Lower leg skin (tissue), 4 donors: ENCODE results near the gene CCDC88B. TPM values are rescaled to one million over a fixed set of nuclear protein-coding genes. Genes with fewer than 3 reads are reported as not detected.

ENCODE experiments used
- DNase-seq, 2 donors: peaks; one replicate each; pipeline ENCODE4 v3.0.0-alpha.2; 2019; ENCODE audit warnings: low spot score in 2 of 2
- H3K4me3 ChIP-seq: fragments of 200-600 bp; sonication (generic); 2 replicates; pipeline ENCODE4 v1.5.1; 2017; ENCODE audit warnings: mild to moderate bottlenecking, low read depth; ENCODE audit not compliant: poor library complexity, severe bottlenecking
- POLR2A ChIP-seq, 2 donors: fragments of 450-650 bp; IDR thresholded peaks; one replicate each; pipeline ENCODE4 v1.6.1; 2016 to 2017; ENCODE audit warnings: antibody characterized with exemption in 2 of 2, mild to moderate bottlenecking in 1 of 2, moderate library complexity in 1 of 2
- WGBS, 2 donors: methylation state at CpG; one replicate each; pipeline ENCODE4 v1.1.5; 2018; 5-methylcytosine and 5-hydroxymethylcytosine counted together
- intact Hi-C: fragments of 100-400 bp; cut with DNase I; formaldehyde crosslinking; loops from one replicate; pipeline ENCODE4 v1.15.0; 2023; ENCODE audit warnings: low total_unique reads
- microRNA counts, 2 donors: library from miRNA; unstranded; fragments of <30 nt; microRNA quantifications; one replicate each; lab custom pipeline; 2016
- microRNA-seq, 2 donors: library from miRNA; unstranded; fragments of <30 nt; microRNA quantifications; one replicate each; pipeline ENCODE4, GENCODE V29; 2016; ENCODE audit warnings: borderline replicate concordance in 2 of 2, borderline number of aligned reads in 1 of 2
- total RNA-seq, 4 donors: library from RNA; depleted of rRNA; stranded (reverse); fragments of >200 nt; gene quantifications; one replicate each; pipeline ENCODE4 v1.1.0, GENCODE V29; 2016
- TF ChIP-seq, protein P1 (sequence below), 3 donors: fragments of 450-650 bp; IDR thresholded peaks; one replicate each; pipeline ENCODE4 v1.5.1; 2016; ENCODE audit warnings: antibody characterized with exemption in 3 of 3, mild to moderate bottlenecking in 3 of 3, moderate library complexity in 2 of 3

CCDC88B gene
- total RNA-seq, 4 donors from 2014 or later: 2.6 to 9.5 (median 4.8) TPM

DNA sequence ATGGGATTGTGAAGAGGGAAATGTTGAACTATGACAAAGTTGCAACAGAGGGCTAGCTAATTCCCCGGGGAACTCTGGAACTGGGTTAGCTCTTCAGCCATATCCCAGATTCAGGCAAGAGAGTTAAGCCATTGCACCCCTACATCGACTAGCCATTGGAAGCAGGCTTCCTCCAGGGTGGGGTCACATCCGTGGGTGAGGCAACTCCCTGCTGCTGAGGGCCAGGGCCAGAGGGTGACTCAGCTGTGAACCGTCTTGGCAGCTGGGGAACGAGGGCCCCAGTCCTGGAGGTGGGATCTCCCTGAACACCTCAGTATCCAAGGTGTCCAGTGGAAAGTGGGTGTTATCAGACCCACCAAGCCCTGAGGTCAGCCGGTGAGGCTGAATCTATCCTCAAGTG is 60.1 kb downstream of the CCDC88B start:
- WGBS, 2 donors: 31 to 59% methylated on average over 4 to 6 of the region's 6 CpGs
- H3K4me3 ChIP-seq: no peak overlapping the region
- intact Hi-C loops: no loop called here
- no peak for TF ChIP-seq POLR2A (IDR thresholded peaks at IDR 0.05)
- TF ChIP-seq, protein P1, sequence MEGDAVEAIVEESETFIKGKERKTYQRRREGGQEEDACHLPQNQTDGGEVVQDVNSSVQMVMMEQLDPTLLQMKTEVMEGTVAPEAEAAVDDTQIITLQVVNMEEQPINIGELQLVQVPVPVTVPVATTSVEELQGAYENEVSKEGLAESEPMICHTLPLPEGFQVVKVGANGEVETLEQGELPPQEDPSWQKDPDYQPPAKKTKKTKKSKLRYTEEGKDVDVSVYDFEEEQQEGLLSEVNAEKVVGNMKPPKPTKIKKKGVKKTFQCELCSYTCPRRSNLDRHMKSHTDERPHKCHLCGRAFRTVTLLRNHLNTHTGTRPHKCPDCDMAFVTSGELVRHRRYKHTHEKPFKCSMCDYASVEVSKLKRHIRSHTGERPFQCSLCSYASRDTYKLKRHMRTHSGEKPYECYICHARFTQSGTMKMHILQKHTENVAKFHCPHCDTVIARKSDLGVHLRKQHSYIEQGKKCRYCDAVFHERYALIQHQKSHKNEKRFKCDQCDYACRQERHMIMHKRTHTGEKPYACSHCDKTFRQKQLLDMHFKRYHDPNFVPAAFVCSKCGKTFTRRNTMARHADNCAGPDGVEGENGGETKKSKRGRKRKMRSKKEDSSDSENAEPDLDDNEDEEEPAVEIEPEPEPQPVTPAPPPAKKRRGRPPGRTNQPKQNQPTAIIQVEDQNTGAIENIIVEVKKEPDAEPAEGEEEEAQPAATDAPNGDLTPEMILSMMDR (IDR thresholded peaks at IDR 0.05): no peak
- DNase-seq: no peak

DNA sequence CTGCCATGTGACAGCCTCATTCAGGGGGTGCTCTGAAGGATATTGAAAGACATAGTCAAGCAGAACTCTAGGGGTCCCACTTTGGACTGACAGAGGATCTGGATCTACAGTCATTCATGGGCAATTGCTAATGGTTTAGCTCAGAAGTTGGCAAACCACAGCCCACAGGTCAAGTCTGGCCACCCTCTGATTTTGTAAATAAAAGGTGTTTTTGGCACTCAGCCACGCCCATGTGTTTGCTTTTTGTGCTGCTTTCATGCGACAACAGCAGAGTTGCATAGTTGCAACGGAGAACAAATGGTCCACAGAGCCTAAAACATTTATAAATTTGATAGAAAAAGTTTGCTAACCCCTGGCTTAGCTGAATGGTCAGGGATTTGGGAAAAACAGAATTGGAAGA is 60.7 kb downstream of the CCDC88B start:
- DNase-seq: no peak
- WGBS, 2 donors: 74 to 82% methylated on average over 3 of the region's 3 CpGs
- intact Hi-C loops: no loop called here
- no peak overlapping the region for H3K4me3 ChIP-seq
- TF ChIP-seq, protein P1 (IDR thresholded peaks at IDR 0.05): no peak
- TF ChIP-seq POLR2A (IDR thresholded peaks at IDR 0.05): no peak

DNA sequence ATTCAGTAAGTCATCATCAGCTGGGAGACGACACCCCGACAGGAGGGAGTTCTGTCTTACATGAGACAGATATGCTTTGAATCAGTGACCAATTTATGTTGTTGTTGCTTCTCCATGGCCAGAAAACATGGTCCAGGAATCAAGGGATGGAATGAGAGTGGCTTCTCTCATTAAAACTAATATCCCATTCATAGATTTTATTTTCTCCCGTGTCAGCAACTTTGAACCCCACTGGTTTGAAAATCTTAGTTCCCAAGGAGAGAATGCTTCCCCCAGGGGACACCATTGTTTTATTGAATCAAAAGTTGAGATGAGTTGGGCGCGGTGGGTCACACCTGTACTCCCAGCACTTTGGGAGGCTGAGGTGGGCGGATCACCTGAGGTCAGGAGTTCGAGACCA is 61.8 kb downstream of the CCDC88B start:
- TF ChIP-seq POLR2A (IDR thresholded peaks at IDR 0.05): no peak
- TF ChIP-seq, protein P1 (IDR thresholded peaks at IDR 0.05): no peak
- no peak overlapping the region for H3K4me3 ChIP-seq
- DNase-seq: no peak
- intact Hi-C loops: no loop called here
- 92 to 97% methylated on average over 7 of the region's 7 CpGs for WGBS, 2 donors

DNA sequence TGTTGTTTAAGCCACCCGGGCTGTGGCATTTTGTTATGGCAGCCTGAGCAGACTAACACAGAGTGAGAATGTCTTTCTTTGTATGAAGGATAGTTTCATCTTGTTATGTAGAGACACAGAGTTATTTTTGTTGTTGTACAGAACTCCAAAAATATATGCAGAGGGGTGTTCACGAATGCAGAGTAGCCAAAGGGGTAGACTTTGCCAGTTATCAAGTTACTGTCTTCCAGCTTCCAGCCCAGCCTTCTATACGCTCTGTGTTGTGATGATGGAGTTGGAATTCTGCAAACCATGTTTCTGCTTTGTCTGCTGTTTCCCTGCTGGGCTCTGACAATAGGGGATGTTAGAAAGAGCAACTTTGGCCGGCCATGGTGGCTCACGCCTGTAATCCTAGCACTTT is 63.1 kb downstream of the CCDC88B start:
- TF ChIP-seq POLR2A (IDR thresholded peaks at IDR 0.05): no peak
- DNase-seq: no peak
- 80 to 82% methylated on average over 5 of the region's 5 CpGs for WGBS, 2 donors
- H3K4me3 ChIP-seq: no peak overlapping the region
- intact Hi-C loops: no loop called here

DNA sequence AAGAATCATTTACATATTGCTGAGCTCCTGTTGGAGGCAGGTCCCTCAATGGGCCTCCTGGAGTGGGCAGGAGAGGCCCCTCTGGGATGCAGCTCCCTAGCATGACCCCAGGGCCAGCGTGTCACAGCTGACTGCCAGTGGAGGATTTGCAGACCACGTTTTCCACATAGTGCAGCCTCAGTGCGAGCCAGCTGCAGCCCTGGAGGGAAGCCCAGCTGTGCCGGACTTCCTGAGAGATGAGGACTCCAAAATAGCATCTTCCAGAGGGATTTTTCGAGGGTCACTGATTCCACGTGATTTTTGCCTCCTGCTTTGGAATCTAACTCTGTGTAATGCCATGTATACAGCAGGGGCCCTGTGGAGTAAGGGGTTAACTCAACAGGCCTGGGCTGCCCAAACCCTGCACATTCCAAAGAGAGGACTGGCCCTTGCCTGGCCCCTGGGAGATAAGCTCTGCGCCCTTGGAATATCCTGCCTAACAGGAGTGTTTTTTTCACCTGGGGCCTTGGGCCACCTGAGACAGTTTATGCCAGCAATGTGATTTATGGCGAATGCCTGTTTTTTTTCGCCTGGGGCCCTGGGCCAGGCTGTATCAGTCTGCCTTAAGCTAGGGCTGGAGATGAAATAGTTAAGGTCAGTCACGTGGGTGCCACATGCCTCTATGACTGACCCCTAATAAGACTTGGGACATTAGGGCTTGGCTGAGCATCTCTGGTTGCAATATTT is 66.4 kb downstream of the CCDC88B start:
- no peak for DNase-seq
- H3K4me3 ChIP-seq: no peak overlapping the region
- TF ChIP-seq, protein P1 (IDR thresholded peaks at IDR 0.05): no peak
- TF ChIP-seq POLR2A (IDR thresholded peaks at IDR 0.05): no peak
- WGBS, 2 donors: 46 to 49% methylated on average over 9 to 10 of the region's 10 CpGs
- intact Hi-C loops: no loop called here

MicroRNAs encoded within 50 kb of the gene (microRNA counts, 767-probe panel; counts per million panel counts)
- microRNA hsa-miR-1237 (lab: Ali Mortazavi, UCI): 0 to 358 counts per million in 2 donors

Small RNA genes lying within 50 kb of the gene (microRNA-seq; reads per million reads assigned to microRNA genes)
- gene MIR1237 (0 to 2.7 reads per million in 2 donors), gene MIR7155 (0 to 0.57 reads per million in 2 donors)

Other genes starting within 250 kb of the CCDC88B start
- gene MACROD1, start 174.1 kb upstream of the CCDC88B start, total RNA-seq: 10 to 100 TPM; 44.8 to 74.8 (median 55.6) TPM
- gene STIP1, start 154.0 kb upstream of the CCDC88B start, total RNA-seq: 10 to 100 TPM; 67.5 to 86.0 (median 78.3) TPM
- 10 to 100 TPM in 2 of 4 donors, 1 to 10 TPM in 2; 5.1 to 10.5 (median 8.9) TPM for gene FERMT3, start 133.5 kb upstream of the CCDC88B start, total RNA-seq
- gene TRPT1, start 114.0 kb upstream of the CCDC88B start, total RNA-seq: 10 to 100 TPM; 36.9 to 66.6 (median 44.1) TPM
- 10 to 100 TPM; 44.7 to 75.6 (median 68.3) TPM for gene NUDT22, start 113.9 kb upstream of the CCDC88B start, total RNA-seq
- 10 to 100 TPM; 19.2 to 37.6 (median 30.8) TPM for gene DNAJC4, start 109.7 kb upstream of the CCDC88B start, total RNA-seq
- gene VEGFB, start 105.6 kb upstream of the CCDC88B start, total RNA-seq: 10 to 100 TPM; 45.9 to 71.2 (median 65.6) TPM
- gene FKBP2, start 99.1 kb upstream of the CCDC88B start, total RNA-seq: 10 to 100 TPM; 47.7 to 70.3 (median 56.4) TPM
- 100 to 1,000 TPM; 178 to 230 (median 203) TPM for gene PPP1R14B, start 93.3 kb upstream of the CCDC88B start, total RNA-seq
- 10 to 100 TPM; 30.5 to 38.4 (median 37.4) TPM for gene PLCB3, start 88.7 kb upstream of the CCDC88B start, total RNA-seq
- 10 to 100 TPM; 65.9 to 99.7 (median 89.4) TPM for gene BAD, start 55.5 kb upstream of the CCDC88B start, total RNA-seq
- gene GPR137, start 54.4 kb upstream of the CCDC88B start, total RNA-seq: 10 to 100 TPM; 12.2 to 31.6 (median 30.4) TPM
- gene KCNK4, start 48.9 kb upstream of the CCDC88B start, total RNA-seq: not detected
- not detected for gene CATSPERZ, start 39.8 kb upstream of the CCDC88B start, total RNA-seq
- 100 to 1,000 TPM in 2 of 4 donors, 10 to 100 TPM in 2; 49.2 to 108 (median 79.3) TPM for gene ESRRA, start 34.7 kb upstream of the CCDC88B start, total RNA-seq
- 100 to 1,000 TPM; 199 to 356 (median 255) TPM for gene TRMT112, start 22.6 kb upstream of the CCDC88B start, total RNA-seq
- 100 to 1,000 TPM; 170 to 284 (median 215) TPM for gene PRDX5, start 22.1 kb upstream of the CCDC88B start, total RNA-seq
- 10 to 100 TPM; 39.4 to 77.4 (median 49.2) TPM for gene RPS6KA4, start 19.0 kb downstream of the CCDC88B start, total RNA-seq
- gene SLC22A11, start 215.7 kb downstream of the CCDC88B start, total RNA-seq: under 1 TPM in 1 of 4 donors, not detected in 3; 0.13 TPM